IPS-NIHi7 (cell line): Measurements from ENCODE around the gene NUP35.
"Not testable (repeated sequence)": the region's sequence is repeated elsewhere in the genome, so short reads cannot be mapped to it uniquely, and the experiment has no call there.

Experiments used
- DNase-seq: peaks from one replicate; pipeline ENCODE4 v3.0.0; 2012; ENCODE audit warnings: mixed read lengths; ENCODE audit errors: extremely low spot score

NUP35 gene

DNA sequence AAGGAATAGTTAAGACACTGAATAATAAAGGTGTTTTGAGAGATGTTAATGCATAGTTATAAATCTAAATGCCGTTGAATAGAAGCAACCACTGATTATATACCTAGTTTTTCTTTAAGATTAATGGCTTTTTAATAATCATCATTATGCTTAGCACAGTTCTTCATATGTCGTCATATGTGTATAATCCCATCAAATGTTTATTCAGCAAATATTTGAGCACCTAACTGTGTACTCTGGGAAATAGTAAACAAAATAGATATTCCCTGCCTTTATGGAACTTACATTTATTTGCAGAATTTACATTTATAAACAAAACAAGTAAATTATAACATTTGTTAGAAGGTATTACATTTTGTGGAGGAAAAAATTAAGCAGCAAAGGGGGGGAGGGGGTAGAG is 9.8 kb downstream of the NUP35 start:
- no peak for DNase-seq

DNA sequence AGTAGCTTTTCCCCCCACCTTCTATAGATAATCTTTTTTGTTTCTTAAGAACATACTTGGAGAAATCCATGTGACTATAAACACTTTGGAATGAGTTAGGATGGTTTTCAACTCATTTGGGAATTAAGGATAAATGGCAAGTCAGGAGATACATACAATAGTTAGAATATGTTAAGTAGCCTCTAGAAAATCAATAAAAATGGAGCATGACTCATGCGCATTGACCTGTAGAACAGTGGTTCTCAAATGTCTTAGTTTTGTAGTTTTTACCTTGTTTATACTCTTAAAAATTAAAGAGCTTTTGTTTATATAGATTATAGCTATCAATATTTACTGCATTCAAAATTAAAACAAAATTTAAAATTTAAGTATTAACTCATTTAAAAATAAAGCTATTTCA is 24.7 kb downstream of the NUP35 start:
- no peak for DNase-seq

DNA sequence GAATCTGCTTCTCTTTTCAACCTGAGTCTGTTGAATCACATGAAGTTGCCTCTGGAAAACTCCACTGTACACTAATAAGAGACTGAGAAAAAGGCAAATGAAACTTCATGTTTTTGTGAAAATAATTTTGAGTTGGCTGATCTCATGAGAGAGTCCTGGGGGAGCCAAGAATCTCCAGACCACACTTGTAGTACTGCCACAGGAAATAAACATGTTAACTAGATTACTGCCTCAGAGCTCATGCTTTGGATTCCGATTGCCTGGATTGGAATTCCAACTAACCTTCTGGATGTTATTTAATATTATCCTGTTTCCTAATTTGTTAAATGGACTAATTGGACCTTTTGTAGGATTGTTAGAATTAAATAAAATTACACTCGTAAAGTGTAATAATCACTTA is 25.2 kb downstream of the NUP35 start:
- DNase-seq, result peak; percentile 27

DNA sequence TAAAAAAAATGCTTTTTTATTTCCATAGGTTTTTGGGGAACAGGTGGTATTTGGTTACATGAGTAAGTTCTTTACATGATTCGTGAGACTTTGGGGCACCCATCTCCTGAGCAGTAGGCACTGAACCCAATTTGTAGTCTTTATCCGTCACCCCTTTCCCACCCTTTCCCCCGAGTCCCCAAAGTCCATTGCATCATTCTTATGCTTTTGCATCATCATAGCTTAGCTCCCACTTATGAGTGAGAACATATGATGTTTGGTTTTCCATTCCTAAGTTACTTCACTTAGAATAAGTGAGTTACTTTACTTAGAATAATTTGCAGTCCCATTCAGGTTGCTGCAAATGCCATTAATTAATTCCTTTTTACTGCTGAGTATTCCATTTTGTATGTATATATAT is 28.0 kb downstream of the NUP35 start:
- DNase-seq, result not testable (repeated sequence)

DNA sequence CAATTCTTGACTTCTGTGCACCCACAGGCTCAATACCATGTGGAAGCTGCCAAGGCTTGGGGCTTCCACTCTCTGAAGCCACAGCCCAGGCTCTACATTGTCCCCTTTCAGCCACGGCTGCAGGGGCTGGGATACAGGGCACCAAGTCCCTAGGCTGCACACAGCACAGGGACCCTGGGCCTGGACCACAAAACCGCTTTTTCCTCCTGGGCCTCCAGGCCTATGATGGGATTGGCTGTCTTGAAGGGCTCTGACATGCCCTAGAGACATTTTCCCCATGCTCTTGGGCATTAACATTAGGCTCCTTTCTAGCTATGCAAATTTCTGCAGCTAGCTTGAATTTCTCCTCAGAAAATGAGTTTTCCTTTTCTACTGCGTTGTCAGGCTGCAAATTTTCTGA is 29.7 kb downstream of the NUP35 start:
- DNase-seq, result no peak

DNA sequence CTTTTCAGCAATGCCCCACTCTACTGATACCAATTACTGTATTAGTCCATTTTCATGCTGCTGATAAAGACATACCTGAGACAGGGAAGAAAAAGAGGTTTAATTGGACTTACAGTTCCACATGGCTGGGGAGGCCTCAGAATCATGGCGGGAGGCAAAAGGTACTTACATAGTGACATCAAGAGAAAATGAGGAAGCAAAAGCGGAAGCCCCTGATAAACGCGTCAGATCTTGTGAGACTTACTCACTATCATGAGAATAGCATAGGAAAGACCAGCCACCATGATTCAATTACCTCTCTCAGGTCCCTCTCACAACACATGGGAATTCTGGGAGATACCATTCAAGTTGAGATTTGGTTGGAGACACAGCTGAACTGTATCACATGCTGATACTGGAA is 30.5 kb downstream of the NUP35 start:
- DNase-seq, result not testable (repeated sequence)

DNA sequence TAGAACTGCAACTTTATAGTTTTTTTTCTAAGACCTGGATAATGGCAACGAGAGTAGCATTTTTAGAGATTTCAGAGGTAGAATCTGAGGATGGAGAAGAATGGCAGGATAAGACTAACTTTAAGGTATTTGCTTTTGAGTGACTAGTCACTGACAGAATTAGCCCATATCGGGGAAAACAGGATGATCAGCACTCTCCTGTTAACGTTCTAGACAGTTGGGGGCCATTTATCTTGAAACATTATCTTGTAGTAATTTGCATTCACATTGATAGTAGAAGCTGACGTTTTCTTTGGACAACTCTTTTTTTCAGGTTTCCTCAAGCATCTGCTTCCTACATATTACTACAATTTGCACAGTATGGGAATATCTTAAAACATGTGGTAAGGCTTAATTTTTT is 32.9 kb downstream of the NUP35 start:
- no peak for DNase-seq

DNA sequence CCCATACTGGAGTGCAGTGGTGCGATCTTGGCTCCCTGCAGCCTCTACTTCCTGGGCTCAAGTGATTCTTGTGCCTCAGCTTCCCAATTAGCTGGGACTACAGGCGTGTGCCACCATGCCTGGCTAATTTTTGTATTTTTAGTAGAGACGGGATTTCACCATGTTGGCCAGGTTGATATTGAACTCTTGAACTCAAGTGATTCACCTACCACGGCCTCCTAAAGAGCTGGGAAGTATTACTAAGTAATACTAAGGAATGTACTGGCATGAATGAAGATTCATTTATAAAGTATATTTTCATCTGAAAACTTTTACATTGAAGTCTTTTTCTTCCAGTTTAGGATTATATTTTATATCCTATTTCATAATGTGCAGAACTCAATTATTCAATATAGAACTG is 38.1 kb downstream of the NUP35 start:
- DNase-seq, result no peak

DNA sequence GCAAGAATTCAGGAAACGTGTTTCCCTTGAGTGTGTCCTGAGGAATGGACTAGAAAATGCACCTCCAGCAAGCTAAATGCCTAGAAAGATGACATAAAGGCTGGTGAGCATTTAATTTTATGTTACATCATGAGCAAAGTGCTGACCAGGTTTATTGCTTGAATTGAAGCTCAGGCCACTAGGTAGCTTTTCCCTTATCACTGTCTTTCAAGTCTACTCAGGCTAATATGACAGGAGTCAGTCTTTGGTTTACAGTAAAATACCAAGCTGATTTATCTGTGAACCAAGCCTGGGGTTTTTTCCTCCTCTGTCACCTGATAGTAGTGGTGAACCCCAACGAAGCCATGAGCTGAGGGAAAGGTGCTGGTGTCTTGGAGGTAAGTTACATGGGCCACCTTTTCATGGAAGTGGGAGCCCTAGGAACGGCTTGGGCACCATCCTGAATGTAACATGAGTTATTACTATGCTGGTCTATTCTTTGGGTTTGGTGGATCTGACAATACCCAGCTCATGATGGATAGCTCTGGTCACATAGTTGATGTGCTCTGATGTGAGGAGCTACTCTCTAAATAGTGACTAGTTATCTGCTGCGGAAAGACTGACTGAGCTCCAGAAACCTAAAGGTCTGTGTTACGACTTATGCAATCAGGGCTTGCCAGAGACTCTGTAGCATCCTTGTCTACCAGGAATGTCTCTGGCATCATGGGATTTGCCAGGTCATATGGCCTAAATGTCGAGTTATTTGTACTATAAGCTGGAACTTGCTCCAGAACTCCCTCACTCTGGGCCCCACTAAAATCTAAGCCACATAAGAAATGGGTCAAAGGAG is 39.8 kb downstream of the NUP35 start:
- no peak for DNase-seq

DNA sequence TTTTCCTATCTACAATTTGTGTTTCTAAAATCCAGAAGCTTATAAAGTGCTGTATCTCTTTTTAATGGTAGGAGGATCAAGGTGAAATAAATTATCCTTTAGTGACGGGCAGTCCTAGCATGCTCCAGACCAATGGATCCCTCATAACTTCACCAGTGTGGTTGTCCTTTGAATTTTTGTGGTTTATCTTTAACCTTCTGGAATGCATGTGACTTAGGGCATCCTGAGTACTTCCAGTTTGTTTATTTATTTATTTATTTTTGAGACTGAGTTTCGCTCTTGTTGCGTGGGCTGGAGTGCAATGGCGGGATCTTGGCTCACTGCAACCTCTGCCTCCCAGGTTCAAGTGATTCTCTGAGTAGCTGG is 40.4 kb downstream of the NUP35 start:
- no peak for DNase-seq

DNA sequence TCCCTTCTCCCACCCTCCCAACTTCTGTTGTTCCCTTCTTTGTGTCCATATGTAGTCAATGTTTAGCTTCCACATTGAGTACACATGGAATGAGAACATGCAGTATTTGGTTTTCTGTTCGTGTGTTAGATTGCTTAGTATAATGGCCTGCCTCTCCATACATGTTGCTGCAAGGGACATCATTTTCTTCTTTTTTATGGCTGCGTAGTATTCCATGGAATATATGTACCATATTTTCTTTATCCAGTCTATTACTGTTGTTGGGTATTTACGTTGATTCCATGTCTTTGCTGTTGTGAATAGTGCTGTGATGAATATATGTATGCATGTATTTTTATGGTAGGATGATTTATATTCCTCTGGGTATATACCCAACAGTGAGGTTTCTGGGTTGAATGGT is 42.0 kb downstream of the NUP35 start:
- no peak for DNase-seq

DNA sequence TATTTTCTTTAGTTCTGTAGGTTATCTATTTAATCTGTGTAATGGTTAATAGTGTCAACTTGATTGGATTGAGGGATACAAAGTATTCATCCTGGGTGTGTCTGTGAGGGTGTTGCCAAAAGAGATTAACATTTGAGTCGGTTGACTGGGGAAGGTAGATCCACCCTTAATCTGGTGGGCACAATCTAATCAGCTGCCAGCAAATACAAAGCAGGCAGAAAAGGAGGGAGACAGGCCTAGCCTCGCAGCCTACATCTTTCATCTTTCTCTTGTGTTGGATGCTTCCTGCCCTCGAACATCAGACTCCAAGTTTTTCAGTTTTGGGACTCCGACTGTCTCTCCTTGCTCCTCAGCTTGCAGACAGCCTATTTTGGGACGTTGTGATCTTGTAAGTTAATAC is 42.7 kb downstream of the NUP35 start:
- DNase-seq, result not testable (repeated sequence)

DNA sequence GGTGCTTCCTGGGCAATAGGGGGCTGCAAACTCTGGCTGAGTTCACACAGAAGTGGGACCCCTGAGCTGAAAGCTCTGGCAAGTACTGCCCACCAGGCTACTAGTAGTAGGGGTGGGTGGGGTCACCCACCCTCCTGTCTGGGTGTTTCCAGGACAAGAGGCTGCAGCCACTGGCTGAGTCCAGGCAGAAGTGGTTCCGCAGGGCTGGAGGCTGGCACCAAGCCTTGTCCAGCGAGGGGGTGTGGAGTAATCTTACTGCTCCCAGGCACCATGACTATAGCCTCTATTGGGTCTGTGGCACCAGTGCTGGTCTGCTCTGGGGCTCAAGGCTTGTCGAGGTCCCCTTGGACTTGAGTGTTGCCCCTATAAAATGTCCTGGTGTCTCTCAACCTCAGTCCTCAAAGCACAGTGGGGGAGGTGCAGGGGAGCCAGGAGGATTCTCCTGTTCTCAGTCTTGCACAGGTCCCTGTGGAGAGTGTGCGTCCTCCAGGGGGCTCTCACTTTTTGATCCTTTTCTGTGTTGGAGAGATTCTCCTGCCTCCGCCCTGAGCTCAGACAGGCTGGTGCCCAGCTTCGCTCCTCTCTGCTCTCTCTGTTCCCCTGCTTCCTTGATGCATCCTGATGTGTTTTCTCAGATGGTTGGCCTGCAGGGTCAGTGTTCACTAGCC is 48.1 kb downstream of the NUP35 start:
- peak; percentile 33 for DNase-seq

DNA sequence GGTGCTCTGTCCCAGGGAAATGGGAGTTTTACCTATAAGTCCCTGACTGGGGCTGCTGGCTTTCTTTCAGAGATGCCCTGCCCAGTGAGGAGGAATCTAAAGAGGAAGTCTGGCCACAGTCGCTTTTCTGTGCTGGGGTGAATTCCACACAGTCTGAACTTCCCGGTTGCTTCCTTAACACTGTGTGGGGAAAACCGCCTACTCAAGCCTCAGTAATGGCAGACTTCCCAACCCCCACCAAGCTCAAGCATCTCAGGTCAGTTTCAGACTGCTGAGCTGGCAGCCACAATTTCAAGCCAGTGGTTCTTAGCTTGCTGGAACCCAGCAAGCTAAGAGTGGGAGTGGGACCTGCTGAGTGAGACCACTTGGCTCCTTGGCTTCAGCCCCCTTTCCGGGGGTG is 54.9 kb downstream of the NUP35 start:
- no peak for DNase-seq

DNA sequence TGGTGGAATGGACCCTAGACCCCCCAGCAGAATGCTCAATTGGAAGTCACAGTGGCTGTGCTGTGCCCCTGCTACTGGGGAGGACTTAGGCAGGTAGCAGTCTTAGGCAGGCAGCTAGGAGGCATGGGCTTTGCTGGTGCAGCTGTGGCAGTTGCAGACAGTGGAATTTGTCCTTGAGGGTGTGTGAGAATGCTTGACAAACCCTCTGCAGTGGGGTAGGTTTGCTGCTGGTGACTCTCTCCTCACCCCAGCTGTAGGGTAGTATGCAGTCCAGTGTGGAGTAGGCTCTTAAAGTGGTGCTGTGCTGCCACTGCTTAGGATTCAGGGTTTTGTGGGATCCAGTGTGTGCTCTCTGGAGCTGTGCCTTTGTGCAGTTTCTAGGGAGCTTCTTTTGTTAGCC is 61.3 kb downstream of the NUP35 start:
- peak; percentile 19 for DNase-seq

DNA sequence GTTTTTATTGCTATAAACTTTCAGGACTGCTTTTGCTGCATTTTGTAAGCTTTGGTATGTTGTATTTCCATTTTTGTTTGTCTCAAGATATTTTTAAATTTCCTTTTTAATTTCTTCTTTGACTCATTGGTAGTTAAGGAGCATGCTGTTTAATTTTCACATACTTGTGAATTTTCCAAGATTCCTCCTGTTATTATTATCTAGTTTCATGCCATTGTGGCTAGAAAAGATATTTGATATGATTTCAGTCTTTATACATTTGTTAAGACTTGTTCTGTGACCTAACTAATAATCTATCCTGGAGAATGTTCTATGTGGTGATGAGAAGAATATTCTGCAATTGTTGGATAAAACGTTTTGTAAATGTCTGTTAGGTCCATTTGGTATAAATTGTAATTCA is 62.1 kb downstream of the NUP35 start:
- no peak for DNase-seq

DNA sequence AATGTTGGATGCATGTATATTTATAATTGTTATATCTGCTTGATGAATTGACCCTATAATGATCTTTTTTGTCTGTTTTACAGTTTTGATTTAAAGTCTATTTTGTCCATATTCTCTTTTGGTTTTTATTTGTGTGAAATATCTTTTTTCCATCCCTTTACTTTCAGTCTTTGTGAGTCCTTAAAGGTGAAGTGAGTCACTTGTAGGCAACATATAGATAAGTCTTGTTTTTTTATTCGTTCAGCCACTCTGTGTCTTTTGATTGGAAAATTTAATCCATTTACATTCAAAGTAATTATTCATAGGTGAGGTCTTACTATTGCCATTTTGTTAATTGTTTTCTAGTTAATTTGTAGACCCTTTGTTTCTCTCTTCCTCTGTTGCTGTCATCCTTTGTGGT is 62.5 kb downstream of the NUP35 start:
- DNase-seq, result no peak

DNA sequence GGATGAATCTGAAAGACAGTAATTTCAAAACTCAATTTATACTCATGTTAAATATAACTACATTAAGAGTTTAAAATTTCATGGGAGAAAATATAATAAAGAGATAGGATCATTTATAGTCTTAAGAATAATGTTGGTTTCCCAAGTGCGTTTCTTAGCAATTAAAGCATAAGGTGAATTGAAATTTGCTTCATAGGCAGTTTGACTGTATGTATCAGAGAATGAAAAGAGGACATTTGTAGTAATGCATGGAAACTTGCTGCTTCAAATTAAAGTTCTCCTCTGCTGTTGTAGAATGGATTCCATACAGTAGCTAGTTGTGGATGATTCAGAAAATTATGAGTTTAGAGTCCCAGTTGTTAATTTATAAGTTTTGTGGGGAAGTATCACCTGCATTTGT is 68.1 kb downstream of the NUP35 start:
- DNase-seq, result no peak

DNA sequence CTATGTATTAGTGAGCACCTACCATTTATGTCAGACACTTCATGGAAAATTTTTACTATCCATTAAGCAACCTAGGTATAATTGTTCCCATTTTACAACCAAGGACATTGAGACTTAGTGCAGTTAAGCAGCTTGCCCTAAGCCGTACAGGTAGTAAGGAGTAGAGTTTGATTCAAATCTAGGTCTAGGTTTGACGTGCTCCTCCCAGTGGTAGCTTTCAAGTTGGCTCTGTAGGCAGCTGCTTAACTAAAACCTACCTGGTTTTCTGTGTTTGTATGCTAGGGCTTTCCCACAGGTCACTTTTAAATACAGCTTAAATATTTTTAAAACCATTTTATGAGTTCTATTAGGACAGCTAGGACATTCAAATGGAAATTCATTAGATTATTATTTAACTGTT is 69.7 kb downstream of the NUP35 start:
- DNase-seq, result peak; percentile 19

DNA sequence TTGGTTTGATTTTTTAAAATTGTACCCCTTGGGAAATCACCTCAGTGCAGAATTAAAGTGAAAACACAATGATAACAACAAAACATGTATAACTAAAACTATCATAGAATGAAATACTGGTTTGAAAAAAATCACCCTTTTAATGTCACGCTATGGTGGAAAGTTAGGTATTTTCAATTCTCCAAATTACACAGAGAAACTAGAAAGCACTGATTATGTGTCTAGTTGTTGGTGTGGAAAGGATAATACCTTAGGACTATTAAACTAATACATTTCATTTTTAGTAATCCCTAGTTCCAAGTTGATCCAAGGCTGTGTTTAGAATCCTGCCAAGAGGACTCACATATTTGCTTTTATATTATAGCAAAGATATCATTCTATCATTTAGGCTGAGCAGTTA is 71.2 kb downstream of the NUP35 start:
- DNase-seq, result no peak

DNA sequence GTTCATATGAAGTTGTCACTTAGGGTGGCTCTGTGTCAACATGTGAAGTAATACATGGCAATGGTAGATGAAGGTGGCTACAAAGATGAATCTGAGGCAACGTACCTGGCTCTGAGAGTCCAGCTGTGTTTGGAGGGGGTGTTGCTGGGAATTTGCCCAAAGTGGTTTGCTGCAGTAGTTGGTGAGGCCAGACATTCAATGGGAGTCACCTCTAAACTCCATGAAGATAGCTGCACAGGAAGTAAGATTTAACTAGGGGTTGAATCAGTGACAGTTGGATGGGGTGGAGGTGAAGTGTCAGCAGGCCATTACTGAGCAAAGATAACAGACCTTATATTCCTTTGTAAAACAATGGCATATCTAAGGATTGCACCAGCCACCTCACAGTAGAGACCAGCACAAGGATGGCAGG is 71.8 kb downstream of the NUP35 start:
- DNase-seq, result no peak

DNA sequence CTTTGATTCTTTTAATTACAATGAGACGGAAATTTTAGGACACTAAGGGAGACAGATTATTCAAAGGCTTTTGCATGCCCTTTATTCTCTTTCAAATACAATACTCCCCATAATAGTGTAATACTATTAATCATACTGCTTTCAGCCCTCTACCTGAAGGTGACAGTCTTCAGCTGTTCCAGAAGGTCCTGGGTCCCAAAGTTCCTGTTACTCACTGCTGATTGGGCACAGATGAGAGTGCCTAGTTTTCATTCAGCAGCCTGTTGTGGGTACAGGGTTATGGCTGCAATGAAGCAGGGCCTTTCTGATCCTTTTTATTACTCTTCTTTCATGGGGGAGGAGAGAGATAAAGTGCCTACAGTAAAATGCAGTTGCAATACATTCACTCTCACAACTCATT is 80.2 kb downstream of the NUP35 start:
- no peak for DNase-seq

DNA sequence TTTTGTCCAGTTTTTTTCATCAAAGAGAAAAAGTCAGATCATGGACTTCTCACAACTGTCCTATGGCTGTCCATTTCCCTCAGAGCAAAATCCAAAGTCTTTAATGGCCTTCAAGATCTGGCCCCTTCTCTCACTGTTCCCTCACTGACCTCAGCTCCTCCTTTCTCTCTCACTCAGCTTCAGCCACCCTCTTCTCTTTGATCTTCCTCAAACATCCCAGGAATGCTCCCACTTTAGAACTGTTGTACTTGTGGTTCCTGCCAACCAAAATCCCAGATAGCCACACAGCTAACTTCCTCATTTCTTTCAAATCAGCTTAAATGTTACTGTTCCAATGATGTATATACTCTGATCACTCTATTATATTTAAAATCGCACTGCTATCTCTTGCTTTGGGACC is 82.9 kb downstream of the NUP35 start:
- DNase-seq, result peak; percentile 29
